Spleen (tissue), 11 donors: ENCODE results near the gene SEMA4A. TPM values are rescaled to one million over a fixed set of nuclear protein-coding genes. Genes with fewer than 3 reads are reported as not detected.
"Not testable (repeated sequence)": the region's sequence is repeated elsewhere in the genome, so short reads cannot be mapped to it uniquely, and the experiment has no call there.

Experiments used
- DNase-seq: peaks from one replicate; pipeline ENCODE4 v3.0.0-alpha.2; 2020
- H3K27ac ChIP-seq, 8 donors: fragments of 200-600 bp; sonication (generic) in 7 of 8; 1 replicate in 4 of 8; 2 replicates in 4 of 8; pipeline versions ENCODE4 v1.5.0 to v1.8.0; 2016 to 2021; ENCODE audit warnings: inconsistent platforms in 4 of 8, mild to moderate bottlenecking in 4 of 8, moderate library complexity in 1 of 8
- H3K27me3 ChIP-seq, 7 donors: fragments of 200-600 bp; sonication (generic) in 6 of 7; replicated peaks in 1 of 7; 1 replicate in 4 of 7; 2 replicates in 3 of 7; pipeline versions ENCODE4 v1.5.0 to v1.8.0; 2016 to 2021; ENCODE audit warnings: inconsistent platforms in 3 of 7, mild to moderate bottlenecking in 1 of 7
- H3K36me3 ChIP-seq, 6 donors: fragments of 200-600 bp; sonication (generic) in 5 of 6; 1 replicate in 4 of 6; 2 replicates in 2 of 6; pipeline versions ENCODE4 v1.5.0 to v1.8.0; 2016 to 2021; ENCODE audit warnings: inconsistent platforms in 2 of 6
- H3K4me1 ChIP-seq, 6 donors: fragments of 200-600 bp; sonication (generic) in 5 of 6; 1 replicate in 3 of 6; 2 replicates in 3 of 6; pipeline versions ENCODE4 v1.5.0 to v1.8.0; 2016 to 2021; ENCODE audit warnings: inconsistent platforms in 3 of 6
- H3K4me3 ChIP-seq, 8 donors: fragments of 200-600 bp; sonication (generic) in 7 of 8; 1 replicate in 4 of 8; 2 replicates in 4 of 8; pipeline versions ENCODE4 v1.5.0 to v1.8.0; 2016 to 2021; ENCODE audit warnings: inconsistent platforms in 4 of 8, mild to moderate bottlenecking in 4 of 8, moderate library complexity in 2 of 8
- H3K9me3 ChIP-seq, 8 donors: fragments of 200-600 bp; sonication (generic) in 7 of 8; 1 replicate in 4 of 8; 2 replicates in 4 of 8; pipeline versions ENCODE4 v1.5.0 to v1.8.0; 2016 to 2021; ENCODE audit warnings: inconsistent platforms in 4 of 8
- CTCF ChIP-seq, 11 experiments: fragments of 200-600 bp in 7 of 11; fragments of 450-650 bp in 4 of 11; sonication (generic) in 4 of 11; IDR thresholded peaks in 8 of 11; conservative IDR thresholded peaks in 3 of 11; 1 replicate in 7 of 11; 2 replicates in 4 of 11; pipeline versions ENCODE4 v1.4.0 to v1.8.0; 2016 to 2021; ENCODE audit warnings: antibody characterized with exemption in 11 of 11, inconsistent platforms in 4 of 11, mild to moderate bottlenecking in 1 of 11
- POLR2A ChIP-seq, 3 donors: fragments of 450-650 bp; IDR thresholded peaks; one replicate each; pipeline ENCODE4 v1.5.1; 2017; ENCODE audit warnings: antibody characterized with exemption in 3 of 3, mild to moderate bottlenecking in 1 of 3
- POLR2AphosphoS5 ChIP-seq, 3 donors: sonication (generic); formaldehyde crosslinking; IDR thresholded peaks; one replicate each; pipeline ENCODE4 v1.5.1; 2017; ENCODE audit warnings: antibody characterized with exemption in 3 of 3
- WGBS, 5 donors: extraction: QIAGEN DNeasy Blood & Tissue Kit in 3 of 5; methylation state at CpG; one replicate each; pipeline versions ENCODE4 v1.1.5 to v1.1.7; 2013 to 2018; 5-methylcytosine and 5-hydroxymethylcytosine counted together
- intact Hi-C: fragments of 100-400 bp; cut with DNase I; formaldehyde crosslinking; loops from one replicate; pipeline ENCODE4 v1.15.0; 2023; ENCODE audit warnings: low total_unique reads
- polyA plus RNA-seq, 3 donors: library from polyadenylated mRNA; stranded (reverse); fragments of 200-250 nt; gene quantifications; one replicate each; pipeline ENCODE4 v1.2.1, GENCODE V29; 2013
- total RNA-seq, 7 donors: library from RNA; depleted of rRNA in 3 of 7; stranded (reverse); fragments of >200 nt in 3 of 7; fragmentation: NEBNext Ultra II Directional in 4 of 7; extraction: Animal tissue kit (Norgen Biotek cat#: 25700) in 4 of 7; gene quantifications; one replicate each; pipeline versions ENCODE4 v1.1.0 to v1.2.1, GENCODE V29; 2016 to 2021
- donor health status: healthy with polysubstance abuse.
- donor health status: DM: no; HTN: no; CAD: no; lungs with moderate emphysema.
- donor health status: DM: no; HTN: no; CAD: no.
- donor health status: Bipolar disorder and iron deficiency.
- donor health status: healthy.
- donor health status: DM: no; HTN: no; CAD: no.
- donor health status: DM: yes; HTN: yes; CAD: no.

The SEMA4A gene
- total and polyA plus RNA-seq, 10 donors = 7.1 to 65.9 (median 33.2) TPM

GRCh38 chr1:156114101-156114918 lies 39.1 kb upstream of the SEMA4A start, which contains the start of gene LMNA:
Gene LMNA, plus strand, starts transcription at chr1:156114711. Its CDS starts 208 bp downstream, at chr1:156114919.
- Histone ChIP-seq H3K36me3 (no peaks in the 10 kb centered on the region), H3K4me3 (peak within 1 kb of the TSS; percentile 58 to 97 (median 82)), H3K9me3 (no peaks in the 10 kb centered on the region), H3K27ac (peak within 1 kb of the TSS; percentile 74 to 92 (median 86)), H3K27me3 (peaks cover 0 to 62% (median 6%) of the 10 kb centered on the region in 7 donors), H3K4me1 (peaks cover 13 to 69% (median 46%) of the 10 kb centered on the region in 6 donors)
- 0 to 5% (median 1%) methylated on average over 10 to 37 of the region's 37 CpGs for WGBS, 5 donors
- TF ChIP-seq CTCF (IDR thresholded peaks at IDR 0.05 in 8 of 11, conservative IDR thresholded peaks at IDR 0.05 in 3 of 11) = no peak
- peak; percentile 94 to 98 (median 96) for TF ChIP-seq POLR2AphosphoS5 (IDR thresholded peaks at IDR 0.05)
- TF ChIP-seq POLR2A (IDR thresholded peaks at IDR 0.05) = peak in 1 of 3 donors; percentile 86
- intact Hi-C loops = no loop called here
- peak; percentile 87 for DNase-seq

GRCh38 chr1:156114919-156115513 lies 38.4 kb upstream of the SEMA4A start:
- no peak for DNase-seq
- Histone ChIP-seq H3K36me3 (no peaks in the 10 kb centered on the region), H3K4me1 (peaks cover 20 to 76% (median 53%) of the 10 kb centered on the region in 6 donors), H3K27ac (peak overlapping the region; percentile 74 to 92 (median 86)), H3K4me3 (peak overlapping the region; percentile 58 to 97 (median 82)), H3K27me3 (peaks cover 0 to 62% (median 6%) of the 10 kb centered on the region in 7 donors), H3K9me3 (no peaks in the 10 kb centered on the region)
- TF ChIP-seq POLR2AphosphoS5 (IDR thresholded peaks at IDR 0.05) (no peak), POLR2A (IDR thresholded peaks at IDR 0.05) (no peak), CTCF (IDR thresholded peaks at IDR 0.05 in 8 of 11, conservative IDR thresholded peaks at IDR 0.05 in 3 of 11) (no peak)
- 0 to 3% (median 1%) methylated on average over 30 to 49 of the region's 49 CpGs for WGBS, 5 donors
- intact Hi-C loops = no loop called here

GRCh38 chr1:156115514-156116374 lies 37.6 kb upstream of the SEMA4A start:
- Histone ChIP-seq H3K4me1 (peaks cover 28 to 83% (median 60%) of the 10 kb centered on the region in 6 donors), H3K36me3 (no peaks in the 10 kb centered on the region), H3K9me3 (no peaks in the 10 kb centered on the region), H3K4me3 (peak overlapping the region; percentile 58 to 97 (median 82)), H3K27me3 (peaks cover 0 to 62% (median 6%) of the 10 kb centered on the region in 7 donors), H3K27ac (peak overlapping the region; percentile 74 to 92 (median 86))
- intact Hi-C loops = no loop called here
- TF ChIP-seq POLR2AphosphoS5 (IDR thresholded peaks at IDR 0.05) (peak; percentile 80 to 86 (median 80)), POLR2A (IDR thresholded peaks at IDR 0.05) (no peak)
- no peak for DNase-seq
- WGBS, 5 donors = 5 to 21% (median 17%) methylated on average over 10 to 19 of the region's 19 CpGs

GRCh38 chr1:156116731-156117130 lies 36.7 kb upstream of the SEMA4A start:
- WGBS, 5 donors = 81 to 92% (median 83%) methylated on average over 5 of the region's 5 CpGs
- H3K9me3 ChIP-seq, DNase-seq, intact Hi-C loops, H3K36me3 ChIP-seq: not testable (repeated sequence)
- Histone ChIP-seq H3K27ac (peak overlapping the region in 5 of 8 donors; percentile 83 to 92 (median 87)), H3K27me3 (peaks cover 0 to 67% (median 6%) of the 10 kb centered on the region in 7 donors), H3K4me1 (peaks cover 33 to 89% (median 69%) of the 10 kb centered on the region in 6 donors), H3K4me3 (peak overlapping the region; percentile 58 to 97 (median 82))
